GM23338 (cell line): ENCODE measurements around the gene GAREM1. TPM values are rescaled to one million over a fixed set of nuclear protein-coding genes. Genes with fewer than 3 reads are reported as not detected.

ENCODE experiments used
- ATAC-seq: fragments of 200-7000 bp; cut with Tn5 transposase; 3 replicates; pipeline ENCODE4 v1.9.1; 2020
- DNase-seq: peaks from one replicate; pipeline ENCODE4 v3.0.0-alpha.2; 2015; ENCODE audit warnings: low spot score
- H2AFZ ChIP-seq: fragments of 200-600 bp; sonication (generic); 2 replicates; pipeline ENCODE4 v1.8.0; 2016; ENCODE audit warnings: antibody characterized with exemption, mild to moderate bottlenecking, moderate library complexity
- H3F3A ChIP-seq: fragments of 200-600 bp; sonication (generic); replicated peaks from 2 replicates; pipeline ENCODE4 v1.8.0; 2017; ENCODE audit warnings: antibody characterized with exemption, mixed run types, low read depth
- H3K27ac ChIP-seq: fragments of 200-600 bp; sonication (generic); 2 replicates; pipeline ENCODE4 v1.6.1; 2016; ENCODE audit warnings: low read depth
- H3K27me3 ChIP-seq: fragments of 200-600 bp; sonication (generic); 2 replicates; pipeline ENCODE4 v1.8.0; 2016; ENCODE audit warnings: mild to moderate bottlenecking, mixed run types, moderate library complexity; ENCODE audit not compliant: insufficient read depth
- H3K36me3 ChIP-seq: fragments of 200-600 bp; sonication (generic); 2 replicates; pipeline ENCODE4 v1.8.0; 2016; ENCODE audit warnings: mild to moderate bottlenecking; ENCODE audit not compliant: insufficient read depth
- H3K4me1 ChIP-seq: fragments of 200-600 bp; sonication (generic); 2 replicates; pipeline ENCODE4 v1.8.0; 2016; ENCODE audit warnings: mild to moderate bottlenecking, moderate library complexity; ENCODE audit not compliant: insufficient read depth
- H3K4me2 ChIP-seq: fragments of 200-600 bp; sonication (generic); 2 replicates; pipeline ENCODE4 v1.7.1; 2017; ENCODE audit warnings: mixed run types
- H3K4me3 ChIP-seq: fragments of 200-600 bp; sonication (generic); 2 replicates; pipeline ENCODE4 v1.6.1; 2016; ENCODE audit warnings: mixed run types
- H3K79me2 ChIP-seq: fragments of 200-600 bp; sonication (generic); replicated peaks from 2 replicates; pipeline ENCODE4 v1.8.0; 2017; ENCODE audit warnings: mild to moderate bottlenecking; ENCODE audit not compliant: insufficient read depth
- H3K9me2 ChIP-seq: fragments of 200-600 bp; sonication (generic); 2 replicates; pipeline ENCODE4 v1.8.0; 2017; ENCODE audit not compliant: insufficient read depth
- H4K20me1 ChIP-seq: fragments of 200-600 bp; sonication (generic); replicated peaks from 2 replicates; pipeline ENCODE4 v1.8.0; 2017; ENCODE audit warnings: mild to moderate bottlenecking; ENCODE audit not compliant: insufficient read depth
- H3K27ac Mint-ChIP-seq: 2 replicates; pipeline ENCODE4 v1.8.0; 2020; ENCODE audit warnings: inconsistent platforms, mild to moderate bottlenecking, moderate library complexity, mixed read lengths
- H3K27me3 Mint-ChIP-seq: 3 replicates; pipeline ENCODE4 v1.8.0; 2022; ENCODE audit warnings: low read depth, mild to moderate bottlenecking, moderate library complexity, mixed read lengths, inconsistent platforms; ENCODE audit not compliant: insufficient read depth, poor library complexity
- H3K36me3 Mint-ChIP-seq: 3 replicates; pipeline ENCODE4 v1.8.0; 2021; ENCODE audit warnings: low read depth, mild to moderate bottlenecking, inconsistent platforms, moderate library complexity, mixed read lengths
- H3K4me1 Mint-ChIP-seq: 3 replicates; pipeline ENCODE4 v1.8.0; 2020; ENCODE audit warnings: mild to moderate bottlenecking, inconsistent platforms, mixed read lengths
- H3K4me3 Mint-ChIP-seq: 3 replicates; pipeline ENCODE4 v1.8.0; 2021; ENCODE audit warnings: moderate library complexity, mild to moderate bottlenecking, inconsistent platforms, mixed read lengths
- H3K9me3 Mint-ChIP-seq: 3 replicates; pipeline ENCODE4 v1.8.0; 2020; ENCODE audit warnings: moderate library complexity, mild to moderate bottlenecking, inconsistent platforms, mixed read lengths
- CREB1 ChIP-seq: fragments of 250-450 bp; sonication (Bioruptor Pico); IDR thresholded peaks from 2 replicates; pipeline ENCODE4 v1.5.0; 2020; ENCODE audit warnings: low read depth, mild to moderate bottlenecking, moderate library complexity
- EZH2 ChIP-seq: fragments of 200-600 bp; sonication (generic); IDR thresholded peaks from one replicate; pipeline ENCODE4 v1.8.0; 2017; ENCODE audit warnings: antibody characterized with exemption, mild to moderate bottlenecking, low read depth; ENCODE audit not compliant: unreplicated experiment
- EZH2phosphoT487 ChIP-seq: fragments of 200-600 bp; sonication (generic); IDR thresholded peaks from one replicate; pipeline ENCODE4 v1.8.1; 2018; ENCODE audit warnings: antibody characterized with exemption; ENCODE audit not compliant: unreplicated experiment
- JUNB ChIP-seq: IDR thresholded peaks from one replicate; pipeline ENCODE4 v1.6.1; 2016; ENCODE audit warnings: antibody characterized with exemption; ENCODE audit not compliant: unreplicated experiment
- NANOG ChIP-seq: IDR thresholded peaks from 2 replicates; pipeline ENCODE4 v1.6.1; 2016; ENCODE audit warnings: antibody characterized with exemption, borderline replicate concordance
- POLR2AphosphoS5 ChIP-seq: IDR thresholded peaks from 2 replicates; pipeline ENCODE4 v1.6.1; 2016; ENCODE audit warnings: antibody characterized with exemption, low read depth
- STAT1 ChIP-seq: IDR thresholded peaks from one replicate; pipeline ENCODE4 v1.6.1; 2016; ENCODE audit warnings: antibody characterized with exemption; ENCODE audit not compliant: unreplicated experiment
- ZNF114 ChIP-seq: fragments of 250-450 bp; sonication (Bioruptor Pico); IDR thresholded peaks from 2 replicates; pipeline ENCODE4 v1.5.0; 2020; ENCODE audit warnings: mild to moderate bottlenecking, moderate library complexity
- ZNF331 ChIP-seq: fragments of 250-450 bp; sonication (Bioruptor Pico); IDR thresholded peaks from 2 replicates; pipeline ENCODE4 v1.5.0; 2020; ENCODE audit warnings: low read depth, mild to moderate bottlenecking, moderate library complexity
- polyA plus RNA-seq: library from polyadenylated mRNA; unstranded; fragments of >200 nt; fragmentation: Nextera tagmentation; extraction: Ambion mirVana; gene quantifications from 2 replicates; pipeline ENCODE4 v1.2.1, GENCODE V29; 2016
- total RNA-seq: library from RNA; depleted of rRNA; stranded (reverse); fragments of >200 nt; shearing (Covaris generic); gene quantifications from 2 replicates; pipeline ENCODE4 v1.2.3, GENCODE V29; 2014
- TF ChIP-seq, protein P1 (sequence below), 2 experiments: fragments of 200-600 bp in 1 of 2; sonication (generic) in 1 of 2; conservative IDR thresholded peaks; 2 replicates each; pipeline versions ENCODE4 v1.5.1 to v1.6.1; 2016 to 2017; ENCODE audit warnings: antibody characterized with exemption in 2 of 2, low read depth in 2 of 2, mild to moderate bottlenecking in 2 of 2, moderate library complexity in 1 of 2
- TF ChIP-seq, protein P2 (sequence below): IDR thresholded peaks from one replicate; pipeline ENCODE4 v1.6.1; 2018; ENCODE audit warnings: antibody characterized with exemption; ENCODE audit not compliant: unreplicated experiment
- TF ChIP-seq, protein P3 (sequence below): IDR thresholded peaks from 2 replicates; pipeline ENCODE4 v1.6.1; 2016; ENCODE audit warnings: antibody characterized with exemption
- TF ChIP-seq, protein P4 (sequence below): fragments of 250-450 bp; sonication (Bioruptor Pico); IDR thresholded peaks from 2 replicates; pipeline ENCODE4 v1.5.0; 2020; ENCODE audit warnings: mild to moderate bottlenecking, moderate library complexity

Gene GAREM1
- total and polyA plus RNA-seq, 2 experiments from 2014 or later, result 2.7 to 6.0 TPM

DNA sequence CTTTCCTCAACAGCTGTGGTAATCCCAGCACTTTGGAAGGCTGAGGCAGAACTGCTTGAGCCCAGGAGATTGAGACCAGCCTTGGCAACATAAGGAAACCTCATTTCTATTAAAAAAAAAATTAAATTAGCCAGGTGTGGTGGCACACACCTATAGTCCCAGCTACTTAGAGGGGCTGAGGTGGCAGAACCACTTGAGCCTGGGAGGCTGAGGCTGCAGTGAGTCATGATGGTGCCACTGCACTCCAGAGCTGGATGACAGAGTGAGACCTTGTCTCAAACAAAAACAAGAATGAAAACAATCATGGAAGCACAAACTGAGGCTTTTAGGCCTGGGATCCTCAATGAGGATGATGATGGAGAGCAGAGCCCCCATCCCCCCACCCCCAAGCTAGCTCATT lies 19.8 kb downstream of the GAREM1 start:
- no peak for ATAC-seq
- Mint-ChIP-seq H3K36me3 (no peaks in the 10 kb centered on the region), H3K9me3 (no peaks in the 10 kb centered on the region), H3K4me1 (peaks cover 6% of the 10 kb centered on the region; the same call in 2 of the 3 replicates), H3K27ac (no peak overlapping the region), H3K27me3 (no peaks in the 10 kb centered on the region), H3K4me3 (no peak overlapping the region)
- H2AFZ ChIP-seq, result no peak overlapping the region
- no peaks in the 10 kb centered on the region for H3K36me3 ChIP-seq
- no peak overlapping the region for H3K27ac ChIP-seq
- 0 out of 2 replicates have a peak, but pooled peaks cover 2% of the 10 kb centered on the region for H4K20me1 ChIP-seq
- no peaks in the 10 kb centered on the region for H3K9me2 ChIP-seq
- H3K4me3 ChIP-seq, result no peak overlapping the region
- no peak for DNase-seq
- TF ChIP-seq JUNB (no peak), POLR2AphosphoS5 (no peak), EZH2phosphoT487 (no peak), EZH2 (no peak), CREB1 (CRISPR knock-in tag) (no peak), STAT1 (no peak), ZNF114 (no peak), NANOG (no peak), ZNF331 (CRISPR knock-in tag) (no peak)
- TF ChIP-seq, protein P1, sequence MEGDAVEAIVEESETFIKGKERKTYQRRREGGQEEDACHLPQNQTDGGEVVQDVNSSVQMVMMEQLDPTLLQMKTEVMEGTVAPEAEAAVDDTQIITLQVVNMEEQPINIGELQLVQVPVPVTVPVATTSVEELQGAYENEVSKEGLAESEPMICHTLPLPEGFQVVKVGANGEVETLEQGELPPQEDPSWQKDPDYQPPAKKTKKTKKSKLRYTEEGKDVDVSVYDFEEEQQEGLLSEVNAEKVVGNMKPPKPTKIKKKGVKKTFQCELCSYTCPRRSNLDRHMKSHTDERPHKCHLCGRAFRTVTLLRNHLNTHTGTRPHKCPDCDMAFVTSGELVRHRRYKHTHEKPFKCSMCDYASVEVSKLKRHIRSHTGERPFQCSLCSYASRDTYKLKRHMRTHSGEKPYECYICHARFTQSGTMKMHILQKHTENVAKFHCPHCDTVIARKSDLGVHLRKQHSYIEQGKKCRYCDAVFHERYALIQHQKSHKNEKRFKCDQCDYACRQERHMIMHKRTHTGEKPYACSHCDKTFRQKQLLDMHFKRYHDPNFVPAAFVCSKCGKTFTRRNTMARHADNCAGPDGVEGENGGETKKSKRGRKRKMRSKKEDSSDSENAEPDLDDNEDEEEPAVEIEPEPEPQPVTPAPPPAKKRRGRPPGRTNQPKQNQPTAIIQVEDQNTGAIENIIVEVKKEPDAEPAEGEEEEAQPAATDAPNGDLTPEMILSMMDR (conservative IDR thresholded peaks at IDR 0.05; ENCODE audit: low read depth in 2 of 2), result no peak
- TF ChIP-seq, protein P2, sequence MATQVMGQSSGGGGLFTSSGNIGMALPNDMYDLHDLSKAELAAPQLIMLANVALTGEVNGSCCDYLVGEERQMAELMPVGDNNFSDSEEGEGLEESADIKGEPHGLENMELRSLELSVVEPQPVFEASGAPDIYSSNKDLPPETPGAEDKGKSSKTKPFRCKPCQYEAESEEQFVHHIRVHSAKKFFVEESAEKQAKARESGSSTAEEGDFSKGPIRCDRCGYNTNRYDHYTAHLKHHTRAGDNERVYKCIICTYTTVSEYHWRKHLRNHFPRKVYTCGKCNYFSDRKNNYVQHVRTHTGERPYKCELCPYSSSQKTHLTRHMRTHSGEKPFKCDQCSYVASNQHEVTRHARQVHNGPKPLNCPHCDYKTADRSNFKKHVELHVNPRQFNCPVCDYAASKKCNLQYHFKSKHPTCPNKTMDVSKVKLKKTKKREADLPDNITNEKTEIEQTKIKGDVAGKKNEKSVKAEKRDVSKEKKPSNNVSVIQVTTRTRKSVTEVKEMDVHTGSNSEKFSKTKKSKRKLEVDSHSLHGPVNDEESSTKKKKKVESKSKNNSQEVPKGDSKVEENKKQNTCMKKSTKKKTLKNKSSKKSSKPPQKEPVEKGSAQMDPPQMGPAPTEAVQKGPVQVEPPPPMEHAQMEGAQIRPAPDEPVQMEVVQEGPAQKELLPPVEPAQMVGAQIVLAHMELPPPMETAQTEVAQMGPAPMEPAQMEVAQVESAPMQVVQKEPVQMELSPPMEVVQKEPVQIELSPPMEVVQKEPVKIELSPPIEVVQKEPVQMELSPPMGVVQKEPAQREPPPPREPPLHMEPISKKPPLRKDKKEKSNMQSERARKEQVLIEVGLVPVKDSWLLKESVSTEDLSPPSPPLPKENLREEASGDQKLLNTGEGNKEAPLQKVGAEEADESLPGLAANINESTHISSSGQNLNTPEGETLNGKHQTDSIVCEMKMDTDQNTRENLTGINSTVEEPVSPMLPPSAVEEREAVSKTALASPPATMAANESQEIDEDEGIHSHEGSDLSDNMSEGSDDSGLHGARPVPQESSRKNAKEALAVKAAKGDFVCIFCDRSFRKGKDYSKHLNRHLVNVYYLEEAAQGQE, result no peak
- TF ChIP-seq, protein P3, sequence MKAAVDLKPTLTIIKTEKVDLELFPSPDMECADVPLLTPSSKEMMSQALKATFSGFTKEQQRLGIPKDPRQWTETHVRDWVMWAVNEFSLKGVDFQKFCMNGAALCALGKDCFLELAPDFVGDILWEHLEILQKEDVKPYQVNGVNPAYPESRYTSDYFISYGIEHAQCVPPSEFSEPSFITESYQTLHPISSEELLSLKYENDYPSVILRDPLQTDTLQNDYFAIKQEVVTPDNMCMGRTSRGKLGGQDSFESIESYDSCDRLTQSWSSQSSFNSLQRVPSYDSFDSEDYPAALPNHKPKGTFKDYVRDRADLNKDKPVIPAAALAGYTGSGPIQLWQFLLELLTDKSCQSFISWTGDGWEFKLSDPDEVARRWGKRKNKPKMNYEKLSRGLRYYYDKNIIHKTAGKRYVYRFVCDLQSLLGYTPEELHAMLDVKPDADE, result no peak
- TF ChIP-seq, protein P4, sequence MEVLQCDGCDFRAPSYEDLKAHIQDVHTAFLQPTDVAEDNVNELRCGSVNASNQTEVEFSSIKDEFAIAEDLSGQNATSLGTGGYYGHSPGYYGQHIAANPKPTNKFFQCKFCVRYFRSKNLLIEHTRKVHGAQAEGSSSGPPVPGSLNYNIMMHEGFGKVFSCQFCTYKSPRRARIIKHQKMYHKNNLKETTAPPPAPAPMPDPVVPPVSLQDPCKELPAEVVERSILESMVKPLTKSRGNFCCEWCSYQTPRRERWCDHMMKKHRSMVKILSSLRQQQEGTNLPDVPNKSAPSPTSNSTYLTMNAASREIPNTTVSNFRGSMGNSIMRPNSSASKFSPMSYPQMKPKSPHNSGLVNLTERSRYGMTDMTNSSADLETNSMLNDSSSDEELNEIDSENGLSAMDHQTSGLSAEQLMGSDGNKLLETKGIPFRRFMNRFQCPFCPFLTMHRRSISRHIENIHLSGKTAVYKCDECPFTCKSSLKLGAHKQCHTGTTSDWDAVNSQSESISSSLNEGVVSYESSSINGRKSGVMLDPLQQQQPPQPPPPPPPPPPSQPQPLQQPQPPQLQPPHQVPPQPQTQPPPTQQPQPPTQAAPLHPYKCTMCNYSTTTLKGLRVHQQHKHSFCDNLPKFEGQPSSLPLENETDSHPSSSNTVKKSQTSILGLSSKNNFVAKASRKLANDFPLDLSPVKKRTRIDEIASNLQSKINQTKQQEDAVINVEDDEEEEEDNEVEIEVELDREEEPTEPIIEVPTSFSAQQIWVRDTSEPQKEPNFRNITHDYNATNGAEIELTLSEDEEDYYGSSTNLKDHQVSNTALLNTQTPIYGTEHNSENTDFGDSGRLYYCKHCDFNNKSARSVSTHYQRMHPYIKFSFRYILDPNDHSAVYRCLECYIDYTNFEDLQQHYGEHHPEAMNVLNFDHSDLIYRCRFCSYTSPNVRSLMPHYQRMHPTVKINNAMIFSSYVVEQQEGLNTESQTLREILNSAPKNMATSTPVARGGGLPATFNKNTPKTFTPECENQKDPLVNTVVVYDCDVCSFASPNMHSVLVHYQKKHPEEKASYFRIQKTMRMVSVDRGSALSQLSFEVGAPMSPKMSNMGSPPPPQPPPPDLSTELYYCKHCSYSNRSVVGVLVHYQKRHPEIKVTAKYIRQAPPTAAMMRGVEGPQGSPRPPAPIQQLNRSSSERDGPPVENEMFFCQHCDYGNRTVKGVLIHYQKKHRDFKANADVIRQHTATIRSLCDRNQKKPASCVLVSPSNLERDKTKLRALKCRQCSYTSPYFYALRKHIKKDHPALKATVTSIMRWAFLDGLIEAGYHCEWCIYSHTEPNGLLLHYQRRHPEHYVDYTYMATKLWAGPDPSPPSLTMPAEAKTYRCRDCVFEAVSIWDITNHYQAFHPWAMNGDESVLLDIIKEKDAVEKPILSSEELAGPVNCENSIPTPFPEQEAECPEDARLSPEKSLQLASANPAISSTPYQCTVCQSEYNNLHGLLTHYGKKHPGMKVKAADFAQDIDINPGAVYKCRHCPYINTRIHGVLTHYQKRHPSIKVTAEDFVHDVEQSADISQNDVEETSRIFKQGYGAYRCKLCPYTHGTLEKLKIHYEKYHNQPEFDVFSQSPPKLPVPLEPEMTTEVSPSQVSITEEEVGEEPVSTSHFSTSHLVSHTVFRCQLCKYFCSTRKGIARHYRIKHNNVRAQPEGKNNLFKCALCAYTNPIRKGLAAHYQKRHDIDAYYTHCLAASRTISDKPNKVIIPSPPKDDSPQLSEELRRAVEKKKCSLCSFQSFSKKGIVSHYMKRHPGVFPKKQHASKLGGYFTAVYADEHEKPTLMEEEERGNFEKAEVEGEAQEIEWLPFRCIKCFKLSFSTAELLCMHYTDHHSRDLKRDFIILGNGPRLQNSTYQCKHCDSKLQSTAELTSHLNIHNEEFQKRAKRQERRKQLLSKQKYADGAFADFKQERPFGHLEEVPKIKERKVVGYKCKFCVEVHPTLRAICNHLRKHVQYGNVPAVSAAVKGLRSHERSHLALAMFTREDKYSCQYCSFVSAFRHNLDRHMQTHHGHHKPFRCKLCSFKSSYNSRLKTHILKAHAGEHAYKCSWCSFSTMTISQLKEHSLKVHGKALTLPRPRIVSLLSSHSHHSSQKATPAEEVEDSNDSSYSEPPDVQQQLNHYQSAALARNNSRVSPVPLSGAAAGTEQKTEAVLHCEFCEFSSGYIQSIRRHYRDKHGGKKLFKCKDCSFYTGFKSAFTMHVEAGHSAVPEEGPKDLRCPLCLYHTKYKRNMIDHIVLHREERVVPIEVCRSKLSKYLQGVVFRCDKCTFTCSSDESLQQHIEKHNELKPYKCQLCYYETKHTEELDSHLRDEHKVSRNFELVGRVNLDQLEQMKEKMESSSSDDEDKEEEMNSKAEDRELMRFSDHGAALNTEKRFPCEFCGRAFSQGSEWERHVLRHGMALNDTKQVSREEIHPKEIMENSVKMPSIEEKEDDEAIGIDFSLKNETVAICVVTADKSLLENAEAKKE, result no peak
- H3K4me1 ChIP-seq, result no peaks in the 10 kb centered on the region
- no peaks in the 10 kb centered on the region for H3F3A ChIP-seq
- H3K79me2 ChIP-seq, result peaks cover 25% of the 10 kb centered on the region
- H3K27me3 ChIP-seq, result no peaks in the 10 kb centered on the region
- H3K4me2 ChIP-seq, result no peak overlapping the region
